ENCODE measurements around the gene CCDC175.

CCDC175 gene

DNA sequence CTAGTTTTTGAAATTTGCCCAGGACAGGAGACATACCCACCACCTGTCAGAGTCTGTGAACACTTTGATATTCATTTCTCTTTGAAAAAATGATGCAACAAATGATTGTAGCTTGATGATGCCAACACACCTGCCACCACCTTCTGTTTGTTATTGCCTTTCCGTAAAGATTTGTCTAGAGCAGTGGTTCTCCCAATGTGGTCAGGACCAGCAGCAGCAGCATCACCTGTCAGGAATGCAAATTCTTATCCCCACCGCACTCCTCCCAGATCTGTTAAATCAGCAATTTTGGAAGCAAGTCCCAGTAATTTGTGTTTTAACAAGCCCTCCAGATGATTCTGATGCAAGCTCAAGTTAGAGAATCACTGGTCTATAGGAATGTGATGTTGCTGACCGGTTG, 9.9 kb downstream of the CCDC175 start:
- TF ChIP-seq, protein P1, sequence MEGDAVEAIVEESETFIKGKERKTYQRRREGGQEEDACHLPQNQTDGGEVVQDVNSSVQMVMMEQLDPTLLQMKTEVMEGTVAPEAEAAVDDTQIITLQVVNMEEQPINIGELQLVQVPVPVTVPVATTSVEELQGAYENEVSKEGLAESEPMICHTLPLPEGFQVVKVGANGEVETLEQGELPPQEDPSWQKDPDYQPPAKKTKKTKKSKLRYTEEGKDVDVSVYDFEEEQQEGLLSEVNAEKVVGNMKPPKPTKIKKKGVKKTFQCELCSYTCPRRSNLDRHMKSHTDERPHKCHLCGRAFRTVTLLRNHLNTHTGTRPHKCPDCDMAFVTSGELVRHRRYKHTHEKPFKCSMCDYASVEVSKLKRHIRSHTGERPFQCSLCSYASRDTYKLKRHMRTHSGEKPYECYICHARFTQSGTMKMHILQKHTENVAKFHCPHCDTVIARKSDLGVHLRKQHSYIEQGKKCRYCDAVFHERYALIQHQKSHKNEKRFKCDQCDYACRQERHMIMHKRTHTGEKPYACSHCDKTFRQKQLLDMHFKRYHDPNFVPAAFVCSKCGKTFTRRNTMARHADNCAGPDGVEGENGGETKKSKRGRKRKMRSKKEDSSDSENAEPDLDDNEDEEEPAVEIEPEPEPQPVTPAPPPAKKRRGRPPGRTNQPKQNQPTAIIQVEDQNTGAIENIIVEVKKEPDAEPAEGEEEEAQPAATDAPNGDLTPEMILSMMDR (IDR thresholded peaks at IDR 0.05): no peak

DNA sequence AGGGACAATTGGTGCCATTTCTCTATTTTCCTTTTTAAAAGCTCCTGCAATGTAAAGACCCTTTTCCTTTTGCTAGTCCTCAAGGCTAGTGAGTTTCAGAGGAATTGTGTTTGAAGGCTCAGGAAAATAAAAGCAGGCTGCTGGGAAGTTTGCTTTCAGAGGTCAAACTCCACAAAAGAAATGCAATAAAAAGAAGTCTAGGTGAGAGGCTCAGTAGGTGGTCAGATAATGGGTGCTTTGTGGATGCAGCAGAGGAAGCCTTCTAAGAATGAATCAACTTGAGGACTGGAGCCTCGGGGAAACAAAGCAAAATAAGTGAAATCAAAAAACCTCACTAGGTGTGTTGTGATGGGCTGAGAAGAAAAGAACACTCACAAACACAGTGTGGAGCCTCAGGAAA, 10.3 kb downstream of the CCDC175 start:
- TF ChIP-seq, protein P1 (IDR thresholded peaks at IDR 0.05): no peak

DNA sequence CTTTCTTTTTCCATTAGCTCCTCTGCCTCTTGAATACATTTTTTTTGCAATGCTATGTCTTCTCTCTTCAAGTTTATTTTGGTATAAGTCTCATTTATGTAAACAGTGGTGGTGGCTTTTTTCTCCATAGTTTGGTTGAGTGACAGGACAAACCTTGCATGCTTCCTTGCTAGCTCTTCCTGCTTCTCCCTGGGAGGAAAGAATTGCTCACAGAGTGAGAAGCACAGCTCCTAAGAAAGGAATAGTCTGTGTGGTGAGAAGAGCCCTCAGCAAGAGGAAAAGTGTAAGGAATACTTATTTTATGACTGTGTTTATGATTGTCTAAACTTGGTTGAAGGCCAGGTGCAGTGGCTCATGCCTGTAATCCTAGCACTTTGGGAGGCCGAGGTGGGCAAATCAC, 11.5 kb downstream of the CCDC175 start:
- TF ChIP-seq, protein P1 (IDR thresholded peaks at IDR 0.05): no peak

DNA sequence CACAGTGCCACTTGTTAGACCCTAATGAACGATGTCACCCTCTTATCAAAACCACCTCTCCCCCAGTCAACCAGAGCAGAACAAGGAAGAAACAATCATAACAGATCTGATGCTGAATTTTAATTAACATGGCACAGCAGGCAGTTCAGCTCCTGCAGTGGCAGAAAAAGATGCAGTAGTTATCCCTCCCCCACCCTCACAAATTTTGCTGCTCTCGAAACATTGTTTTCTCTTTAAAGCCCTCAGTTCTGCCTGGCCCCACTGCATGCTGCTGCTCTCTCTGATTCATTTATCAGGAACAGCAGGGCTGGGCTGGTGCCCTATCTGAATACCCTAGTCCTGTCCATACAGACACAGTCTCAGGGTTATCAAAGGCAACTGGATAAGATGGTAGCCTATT, 12.2 kb downstream of the CCDC175 start:
- TF ChIP-seq, protein P1 (IDR thresholded peaks at IDR 0.05): no peak

DNA sequence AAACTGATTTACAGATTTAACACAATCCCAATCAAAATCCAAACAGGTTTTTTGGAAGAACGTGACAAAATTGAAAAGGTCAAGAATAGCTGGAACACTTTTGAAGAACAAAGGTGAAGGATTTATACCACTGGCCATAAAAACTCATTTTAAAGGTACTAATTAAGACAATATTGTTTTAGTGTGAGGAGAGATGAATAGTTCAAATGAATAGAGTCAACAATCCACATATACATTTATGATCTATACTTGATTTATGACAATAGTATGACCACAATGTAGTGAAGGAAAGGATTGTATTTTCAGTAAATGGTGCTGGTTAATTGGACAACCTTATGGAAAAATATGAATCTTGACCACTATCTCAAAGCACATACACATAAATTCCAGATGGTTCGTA, 29.3 kb downstream of the CCDC175 start:
- TF ChIP-seq, protein P1 (IDR thresholded peaks at IDR 0.05): no peak

DNA sequence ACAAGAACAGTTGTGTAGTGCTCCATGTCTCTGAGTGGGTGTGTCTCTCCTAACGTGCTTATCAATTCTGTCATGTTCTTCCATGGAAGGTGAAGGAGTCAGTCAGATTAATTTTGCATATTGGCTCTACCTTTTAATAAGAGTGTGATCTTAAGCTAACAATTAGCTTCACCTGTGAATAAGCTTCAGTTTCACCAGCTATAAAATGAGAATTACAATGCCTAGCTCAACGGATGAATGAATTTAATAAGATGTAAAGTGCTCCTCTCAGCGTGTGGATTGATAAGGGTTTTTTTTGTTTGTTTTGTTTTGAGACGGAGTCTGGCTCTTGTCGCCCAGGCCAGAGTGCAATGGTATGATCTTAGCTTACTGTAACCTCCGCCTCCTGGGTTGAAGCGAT, 32.7 kb downstream of the CCDC175 start:
- TF ChIP-seq, protein P1 (IDR thresholded peaks at IDR 0.05): no peak

DNA sequence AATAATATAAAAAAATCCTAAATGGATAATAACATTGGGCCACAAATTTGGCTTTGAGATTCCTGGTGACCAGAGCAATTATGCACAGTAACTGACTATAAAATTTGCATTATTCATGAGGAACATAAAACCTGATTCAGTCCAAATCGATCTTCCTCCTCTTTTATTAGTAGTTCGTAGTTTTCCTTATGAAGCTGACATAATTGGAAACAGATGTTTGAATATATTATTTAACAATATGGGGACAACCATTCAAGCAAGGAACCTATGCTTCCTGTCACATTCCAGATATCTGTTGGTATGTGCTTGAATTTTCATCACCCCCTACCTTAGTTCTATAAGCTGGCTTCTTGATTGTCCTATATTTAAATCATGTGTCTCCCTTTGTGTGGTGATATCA, 34.9 kb downstream of the CCDC175 start:
- TF ChIP-seq, protein P1 (IDR thresholded peaks at IDR 0.05): no peak

DNA sequence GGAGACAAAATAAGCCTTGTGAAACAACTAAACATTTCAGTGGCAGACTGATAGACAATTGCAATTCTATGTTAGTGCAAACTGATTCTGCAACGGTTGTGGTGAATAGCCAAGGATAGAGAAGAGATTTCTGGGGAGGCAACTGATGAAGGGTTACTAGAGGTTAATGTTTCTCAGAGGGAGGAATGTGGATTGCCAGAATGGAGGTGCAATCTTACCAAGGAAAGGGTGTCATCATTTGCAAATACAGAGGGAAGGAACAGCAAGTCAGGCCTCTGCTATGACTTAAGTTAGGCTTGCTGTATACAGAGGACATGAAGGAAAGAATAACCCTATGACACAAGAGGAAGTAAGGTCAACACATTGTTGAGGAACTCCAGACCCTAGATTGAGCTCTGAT, 35.8 kb downstream of the CCDC175 start:
- TF ChIP-seq, protein P1 (IDR thresholded peaks at IDR 0.05): no peak
